Right lobe of liver (tissue), 4 donors: ENCODE data around the gene SALL1.

Experiments
- CTCF ChIP-seq, 4 donors: fragments of 200-600 bp in 3 of 4; fragments of 450-650 bp in 1 of 4; IDR thresholded peaks; one replicate each; pipeline versions ENCODE4 v1.5.1 to v1.8.0; 2016 to 2022; ENCODE audit warnings: antibody characterized with exemption in 4 of 4, mild to moderate bottlenecking in 2 of 4
- POLR2A ChIP-seq: fragments of 450-650 bp; IDR thresholded peaks from one replicate; pipeline ENCODE4 v1.6.1; 2017; ENCODE audit warnings: antibody characterized with exemption, mild to moderate bottlenecking
- donor health status: DM: no; HTN: no; CAD: no.
- donor health status: DM: no; HTN: no; CAD: no.
- donor health status: DM: no; HTN: yes; CAD: no.

- no peak for TF ChIP-seq CTCF (IDR thresholded peaks at IDR 0.05)
- no peak for TF ChIP-seq POLR2A
Measured at GRCh38 chr16:51163894-51164566, 13.0 kb upstream of the SALL1 start.
